ENCODE results near the gene DESI1.
"Not testable (repeated sequence)": the region's sequence is repeated elsewhere in the genome, so short reads cannot be mapped to it uniquely, and the experiment has no call there.

DESI1 gene

DNA sequence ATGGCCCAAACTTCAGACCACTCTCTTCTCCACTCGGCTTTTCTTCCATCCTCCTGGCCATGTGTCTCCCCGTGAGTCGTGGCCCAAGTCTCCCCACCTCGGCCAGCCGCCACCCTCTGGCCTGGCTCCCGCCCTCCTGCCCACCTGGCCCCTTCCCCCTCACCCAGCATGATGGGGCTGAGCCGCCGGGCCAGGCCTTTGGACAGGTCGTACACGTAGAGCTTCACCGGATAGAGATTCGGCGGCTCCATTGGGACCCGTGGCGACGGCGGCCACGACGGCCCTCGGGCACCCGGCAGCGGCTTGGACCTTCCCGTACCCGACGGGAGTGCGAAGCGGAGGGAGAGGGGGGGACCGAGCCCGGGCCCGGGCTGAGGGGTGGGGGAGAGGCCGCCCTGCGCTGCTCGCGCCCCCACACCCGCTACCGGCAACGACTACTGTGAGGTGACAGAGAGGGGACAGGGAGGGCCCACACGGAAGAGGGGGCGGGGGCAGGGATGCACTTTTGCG, at the start of gene DESI1:
Gene DESI1, minus strand, starts transcription at position 455 of the 510 bp plus-strand sequence. Its CDS starts 204 bp downstream, at position 251.
- DNase-seq = no peak

DNA sequence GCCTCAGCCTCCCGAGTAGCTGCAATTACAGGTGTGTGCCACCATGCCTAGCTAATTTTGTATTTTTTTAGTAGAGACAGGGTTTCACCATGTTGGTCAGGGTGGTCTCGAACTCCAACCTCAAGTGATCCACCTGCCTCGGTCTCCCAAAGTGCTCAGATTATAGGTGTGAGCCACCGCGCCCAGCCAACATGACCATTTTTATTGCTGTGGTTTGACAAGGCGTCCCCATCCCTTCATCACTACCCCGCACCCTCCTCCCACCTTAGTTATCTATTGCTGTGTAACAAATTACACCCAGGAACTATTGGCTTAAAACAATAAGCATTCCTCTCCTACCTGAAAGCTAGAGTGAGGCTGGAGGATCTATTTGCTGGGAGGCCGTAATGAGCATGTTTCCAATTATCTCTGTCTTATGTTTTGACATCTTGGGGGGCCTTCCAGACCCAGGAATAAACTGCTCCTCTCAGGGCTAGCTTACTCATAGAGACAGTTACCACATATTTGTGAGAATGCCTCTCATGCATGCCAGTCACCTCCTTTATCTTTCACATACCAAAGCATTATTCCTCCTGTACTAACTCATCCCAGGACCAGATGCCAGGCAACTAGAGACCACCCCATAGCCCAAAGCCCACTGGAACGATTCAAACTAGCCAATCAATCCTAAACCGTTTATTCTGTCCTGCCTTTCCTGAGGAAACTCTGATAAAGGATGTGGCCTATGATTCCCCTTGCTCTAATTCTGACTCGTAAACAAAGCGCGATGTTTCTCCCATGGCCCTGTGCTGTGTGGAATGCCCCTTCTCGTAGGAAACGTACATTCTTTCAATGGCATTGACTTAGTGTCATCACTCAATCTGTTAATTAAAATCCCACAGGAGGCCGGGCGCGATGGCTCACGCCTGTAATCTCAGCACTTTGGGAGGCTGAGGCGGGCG, 48.4 kb upstream of the DESI1 start:
- peak; percentile 69 for DNase-seq

DNA sequence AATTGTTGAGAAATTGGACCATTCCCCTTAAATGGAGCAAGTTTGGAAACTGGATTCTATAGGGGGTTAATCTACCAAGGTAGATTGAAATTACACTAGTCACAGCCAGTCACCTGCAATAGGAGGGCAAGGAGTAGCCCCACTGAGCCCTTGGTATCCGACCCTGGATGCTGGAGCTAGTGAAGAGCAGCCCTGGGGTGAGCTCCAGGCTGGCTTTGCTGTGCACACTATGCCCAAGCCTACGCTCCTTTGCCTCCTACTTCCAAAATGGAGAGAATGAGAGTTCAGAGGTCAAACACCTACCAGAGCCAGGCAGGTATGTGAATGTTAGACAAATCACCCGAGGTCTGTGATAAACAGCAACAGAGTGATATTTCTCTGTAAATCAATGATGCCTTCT, 44.1 kb upstream of the DESI1 start:
- no peak for DNase-seq

DNA sequence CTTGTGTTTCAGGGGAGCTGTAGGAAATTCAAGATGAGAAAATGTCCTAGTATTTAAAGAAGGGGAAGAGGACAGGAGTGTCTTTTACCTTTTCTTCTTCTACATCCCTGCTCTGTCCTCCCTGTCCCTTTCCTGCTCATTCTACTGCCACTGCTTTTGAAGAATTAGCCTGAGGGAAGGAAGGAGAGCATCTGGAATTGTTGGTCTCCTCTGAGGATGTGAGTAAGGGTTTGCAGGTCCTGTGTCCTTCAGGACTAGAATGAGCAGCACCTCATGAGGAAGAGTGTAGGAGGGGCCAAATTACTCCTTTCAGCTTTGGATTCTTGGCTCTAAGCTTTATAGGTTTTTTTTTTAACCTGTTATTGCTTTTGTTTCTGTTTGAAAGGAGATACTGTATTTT, 43.6 kb upstream of the DESI1 start:
- no peak for DNase-seq

DNA sequence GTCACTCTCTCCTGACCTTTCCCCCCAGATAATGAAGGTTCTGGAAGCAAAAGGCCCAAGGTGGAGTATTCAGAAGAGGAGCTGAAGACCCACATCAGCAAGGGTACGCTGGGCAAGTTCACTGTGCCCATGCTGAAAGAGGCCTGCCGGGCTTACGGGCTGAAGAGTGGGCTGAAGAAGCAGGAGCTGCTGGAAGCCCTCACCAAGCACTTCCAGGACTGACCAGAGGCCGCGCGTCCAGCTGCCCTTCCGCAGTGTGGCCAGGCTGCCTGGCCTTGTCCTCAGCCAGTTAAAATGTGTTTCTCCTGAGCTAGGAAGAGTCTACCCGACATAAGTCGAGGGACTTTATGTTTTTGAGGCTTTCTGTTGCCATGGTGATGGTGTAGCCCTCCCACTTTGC, 42.8 kb upstream of the DESI1 start:
- not testable (repeated sequence) for DNase-seq

DNA sequence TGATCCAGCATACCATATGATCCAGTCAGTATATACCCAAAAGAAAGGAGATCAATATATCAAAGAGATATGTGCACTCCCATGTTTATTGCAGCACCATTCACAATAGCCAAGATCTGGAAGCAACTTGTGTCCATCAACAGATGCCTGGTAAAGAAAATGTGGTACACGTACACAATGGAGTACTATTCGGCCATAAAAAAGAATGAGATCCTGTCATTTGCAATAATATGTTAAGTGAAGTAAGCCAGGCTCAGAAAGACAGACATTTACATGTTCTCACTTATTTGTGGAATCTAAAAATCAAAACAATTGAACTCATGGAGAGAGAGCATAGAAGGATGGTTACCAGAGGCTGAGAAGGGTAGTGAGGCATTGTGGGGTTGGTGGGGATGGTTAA, 40.9 kb upstream of the DESI1 start:
- DNase-seq = no peak

DNA sequence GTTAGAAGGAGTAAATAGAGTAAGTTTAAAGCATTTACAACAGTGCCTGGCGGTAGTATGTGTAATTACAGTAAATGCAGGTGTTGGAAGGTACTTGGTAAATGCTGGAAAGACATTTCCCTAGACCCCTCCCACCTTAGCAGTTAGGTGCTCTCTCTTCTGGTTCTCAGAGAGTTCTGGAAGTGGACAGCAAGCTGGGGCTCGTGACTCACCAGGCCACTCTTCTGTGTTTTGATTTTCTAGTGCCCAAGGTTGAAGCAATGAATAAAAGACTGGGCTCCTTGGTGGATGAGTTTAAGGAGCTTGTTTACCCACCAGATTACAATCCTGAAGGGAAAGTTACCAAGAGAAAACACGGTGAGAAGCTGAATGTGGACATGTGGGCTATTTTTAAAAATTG, 40.2 kb upstream of the DESI1 start:
- no peak for DNase-seq

DNA sequence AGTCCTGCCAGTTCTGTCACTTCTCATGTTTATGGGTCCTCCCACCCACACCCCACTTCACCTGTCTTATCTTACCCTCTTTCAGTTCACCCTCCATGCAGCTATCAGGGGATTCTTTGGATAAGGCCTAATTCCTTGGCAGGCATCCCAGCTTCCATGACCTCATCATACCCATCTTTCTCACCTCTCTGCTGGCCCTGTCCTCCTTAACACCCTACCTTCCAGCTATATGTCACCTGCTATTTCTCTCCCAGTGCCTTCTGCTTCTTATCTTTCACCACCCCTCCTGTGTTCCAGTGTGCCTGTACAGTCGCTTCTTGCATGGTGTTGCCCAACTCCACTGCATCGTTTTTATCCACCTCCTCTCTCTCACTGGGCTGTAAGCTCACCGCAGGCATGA, 39.6 kb upstream of the DESI1 start:
- no peak for DNase-seq

DNA sequence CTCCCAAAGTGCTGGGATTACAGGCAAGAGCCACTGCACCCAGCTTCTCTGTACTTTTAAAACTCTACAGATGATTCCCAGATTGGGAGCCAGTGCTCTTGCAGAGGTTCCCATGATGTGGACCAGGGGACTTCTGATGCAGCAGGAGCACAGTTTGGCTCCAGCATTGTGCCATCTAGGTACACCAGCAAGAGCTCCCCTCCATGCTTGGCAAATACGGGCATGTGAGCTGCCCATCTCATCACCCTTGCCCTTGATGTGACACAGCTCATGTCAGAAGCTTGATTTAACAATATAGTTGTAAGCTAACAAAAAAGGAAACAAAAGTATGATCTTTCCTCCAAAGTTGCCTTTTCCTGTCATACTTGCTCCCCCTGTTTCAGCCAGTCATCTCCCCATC, 39.1 kb upstream of the DESI1 start:
- no peak for DNase-seq

DNA sequence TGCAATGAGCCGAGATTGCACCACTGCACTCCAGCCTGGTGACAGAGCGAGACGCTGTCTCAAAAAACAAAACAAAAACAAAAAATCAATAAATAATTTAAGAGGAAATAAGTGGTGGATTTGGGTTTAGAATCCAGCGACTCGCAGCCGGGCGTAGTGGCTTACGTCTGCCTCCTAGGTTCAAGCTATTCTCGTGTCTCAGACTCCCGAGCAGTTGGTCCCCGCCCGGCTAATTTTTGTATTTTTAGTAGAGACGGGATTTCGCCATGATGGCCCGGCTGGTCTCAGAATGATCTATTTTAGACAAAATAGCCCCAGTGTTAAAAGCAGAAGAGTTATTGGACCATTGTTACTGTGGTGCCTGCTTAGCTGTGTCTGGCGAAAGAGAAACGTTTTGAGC, 38.0 kb upstream of the DESI1 start:
- DNase-seq = no peak

DNA sequence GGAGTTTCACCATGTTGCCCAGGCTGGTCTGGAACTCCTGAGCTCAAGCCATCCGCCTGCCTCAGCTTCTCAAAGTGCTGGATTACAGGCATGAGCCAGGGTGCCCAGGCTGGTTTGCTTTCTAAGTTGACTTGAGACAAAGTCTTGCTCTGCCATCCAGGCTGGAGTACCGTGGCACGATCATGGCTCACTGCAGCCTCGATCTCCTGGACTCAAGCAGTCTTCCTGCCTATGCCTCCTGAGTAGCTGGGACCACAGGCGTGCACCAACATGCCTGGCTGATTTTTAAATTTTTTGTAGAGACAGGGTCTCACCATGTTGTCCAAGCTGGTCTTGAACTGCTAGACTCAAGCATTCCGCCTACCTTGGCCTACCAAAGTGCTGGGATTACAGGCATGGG, 36.9 kb upstream of the DESI1 start:
- no peak for DNase-seq

DNA sequence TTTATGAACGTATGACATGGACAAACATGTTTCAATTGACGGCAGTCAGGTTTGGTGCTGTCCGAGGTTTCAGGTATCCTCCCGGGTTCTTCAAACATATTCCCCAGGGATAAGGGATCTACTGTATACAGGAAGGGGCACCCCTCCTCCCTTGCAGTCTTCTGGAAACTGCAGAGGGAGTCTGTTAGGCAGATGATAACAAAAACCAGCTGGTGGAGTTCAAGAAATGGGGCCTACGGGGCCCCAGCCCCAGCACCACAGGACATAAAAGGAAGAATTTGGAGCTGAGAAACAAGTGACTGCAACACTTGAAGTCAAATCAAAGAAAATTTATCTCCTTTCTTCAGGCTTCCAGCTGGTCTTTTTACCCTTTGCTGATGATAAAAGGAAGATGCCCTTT, 35.7 kb upstream of the DESI1 start:
- DNase-seq = no peak

DNA sequence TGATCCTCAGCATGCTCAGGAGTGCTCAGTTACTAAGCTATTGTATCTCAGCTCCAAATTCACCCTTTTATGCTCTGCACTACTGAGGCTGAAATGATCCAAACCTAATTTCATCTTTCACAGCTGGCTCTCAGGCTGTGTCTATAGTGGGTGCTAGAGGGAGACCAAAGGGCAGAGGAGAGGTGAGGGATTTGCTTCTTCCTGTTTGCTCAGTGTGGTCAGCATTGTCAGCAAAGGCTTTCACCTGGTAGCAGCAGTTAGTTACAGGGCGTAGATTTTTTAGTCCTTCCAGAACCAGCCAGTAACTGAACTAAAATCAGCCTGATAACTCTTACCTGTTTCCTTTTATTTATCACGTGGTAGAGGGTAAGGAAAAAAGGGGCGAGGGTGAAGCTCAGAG, 33.5 kb upstream of the DESI1 start:
- DNase-seq = no peak

DNA sequence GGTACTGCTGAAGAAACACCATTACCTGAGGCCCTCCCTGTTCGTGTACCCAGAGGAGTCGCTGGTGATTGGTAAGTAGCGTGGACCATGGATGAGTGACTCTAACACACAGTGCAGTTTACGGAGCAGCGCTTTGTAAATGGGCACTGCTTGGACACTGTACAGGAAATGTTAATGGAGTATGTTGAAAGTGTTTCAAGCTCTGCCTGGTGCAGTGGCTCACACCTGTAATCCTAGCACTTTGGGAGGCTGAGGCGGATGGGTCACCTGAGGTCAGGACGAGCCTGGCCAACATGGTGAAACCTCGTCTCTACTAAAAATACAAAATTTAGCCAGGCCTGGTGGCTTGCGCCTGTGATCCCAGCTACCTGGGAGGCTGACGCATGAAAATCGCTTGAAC, 30.0 kb upstream of the DESI1 start:
- no peak for DNase-seq

DNA sequence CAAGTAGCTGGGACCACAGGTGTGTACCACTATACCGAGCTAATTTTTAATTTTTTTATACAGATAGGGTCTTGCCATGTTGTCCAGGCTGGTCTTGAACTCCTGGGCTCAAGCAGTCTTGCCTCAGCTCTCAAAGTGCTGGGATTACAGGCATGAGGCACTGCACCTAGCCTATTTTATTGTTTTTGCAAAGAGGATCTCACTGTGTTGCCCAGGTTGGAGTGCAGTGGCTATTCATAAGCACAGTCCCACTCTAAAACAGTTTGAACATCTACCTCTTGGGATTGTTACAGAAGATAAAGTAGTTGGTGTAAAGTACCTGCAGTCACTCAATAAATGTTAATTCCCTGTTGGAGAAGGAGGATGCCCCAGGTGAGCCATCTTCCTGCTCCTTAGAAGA, 29.4 kb upstream of the DESI1 start:
- DNase-seq = no peak

DNA sequence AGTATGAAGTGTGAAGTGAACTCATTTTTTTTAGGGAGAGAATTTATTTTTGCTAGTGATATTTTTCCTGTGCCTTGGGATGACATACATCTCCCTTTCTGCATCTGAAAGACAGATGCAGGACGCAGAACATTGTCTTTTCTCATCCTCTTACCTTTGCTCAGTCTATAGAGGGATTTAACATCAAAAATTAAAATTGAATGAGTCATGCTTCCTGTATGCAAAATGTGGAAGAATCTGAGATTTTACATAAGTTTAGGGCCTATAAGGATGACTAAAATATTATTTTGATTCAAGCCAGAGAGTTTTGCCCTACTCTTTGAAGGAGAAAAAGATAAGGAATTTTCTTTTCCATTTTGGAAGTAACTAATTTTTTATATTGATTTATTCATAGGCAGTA, 27.6 kb upstream of the DESI1 start:
- no peak for DNase-seq

DNA sequence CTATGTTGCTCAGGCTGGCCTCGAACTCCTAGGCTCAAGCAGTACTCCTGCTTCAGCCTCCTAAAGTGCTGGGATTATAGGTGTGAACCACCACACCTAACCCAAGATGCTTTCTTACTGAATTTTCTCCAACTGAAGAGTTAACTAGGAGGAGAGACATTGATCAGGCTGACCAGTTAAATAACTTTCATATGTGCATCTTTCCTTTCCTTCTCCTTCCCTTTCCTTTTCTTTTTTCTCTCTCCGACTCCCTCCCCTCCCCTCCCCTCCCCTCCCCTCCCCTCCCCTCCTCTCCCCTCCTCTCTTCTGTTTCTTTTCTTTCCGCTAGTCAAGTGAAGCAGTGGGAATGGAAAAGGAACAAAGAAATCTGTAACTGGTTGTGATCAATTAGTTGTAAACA, 26.9 kb upstream of the DESI1 start:
- DNase-seq = no peak

DNA sequence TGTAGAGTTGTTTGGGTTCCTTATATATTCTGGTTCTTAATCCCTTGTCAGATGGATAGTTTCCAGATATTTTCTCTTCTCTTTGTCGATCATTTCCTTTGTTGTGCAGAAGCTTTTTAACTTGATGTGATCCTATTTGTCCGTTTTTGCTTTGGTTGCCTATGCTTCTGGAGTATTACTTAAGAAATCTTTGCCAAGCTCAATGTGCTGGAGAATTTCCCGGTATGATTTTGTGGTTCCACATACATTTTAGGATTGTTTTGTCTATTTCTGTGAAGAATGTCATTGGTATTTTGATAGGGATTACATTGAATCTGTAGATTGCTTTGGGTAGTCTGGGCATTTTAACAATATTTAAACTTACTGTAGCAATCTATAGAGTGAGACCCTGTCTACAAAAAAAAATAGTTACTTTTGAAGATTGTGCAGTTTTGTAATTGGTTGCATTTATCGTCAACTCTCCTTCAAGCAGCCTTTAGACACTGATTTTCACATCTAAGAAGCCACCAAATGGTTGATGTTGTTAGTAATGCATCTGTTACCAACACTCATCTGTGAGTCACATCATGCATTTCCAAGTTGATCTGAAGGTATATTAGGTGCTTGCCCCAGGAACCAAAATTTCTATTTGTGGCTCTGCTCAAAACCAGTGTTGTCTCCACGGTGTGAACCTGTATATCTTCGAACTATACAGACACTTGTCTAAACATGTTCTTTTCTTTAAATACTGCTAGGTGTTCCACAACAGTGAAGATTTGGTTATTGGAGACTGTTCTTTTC, 21.7 kb upstream of the DESI1 start:
- DNase-seq = no peak

DNA sequence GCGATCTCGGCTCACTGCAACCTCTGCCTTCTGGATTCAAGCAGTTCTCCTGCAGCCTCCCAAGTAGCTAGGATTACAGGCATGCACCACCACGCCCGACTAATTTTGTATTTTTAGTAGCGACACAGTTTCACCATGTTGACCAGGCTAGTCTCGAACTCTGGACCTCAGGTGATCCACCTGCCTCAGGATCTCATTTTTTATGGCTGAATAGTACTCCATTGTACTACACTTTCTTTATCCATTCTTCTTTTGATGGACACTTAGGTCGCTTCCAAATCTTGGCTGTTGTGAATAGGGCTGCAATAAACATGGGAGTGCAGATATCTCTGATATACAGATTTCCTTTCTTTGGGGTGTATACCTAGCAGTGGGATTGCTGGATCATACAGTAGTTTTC, 21.0 kb upstream of the DESI1 start:
- no peak for DNase-seq

DNA sequence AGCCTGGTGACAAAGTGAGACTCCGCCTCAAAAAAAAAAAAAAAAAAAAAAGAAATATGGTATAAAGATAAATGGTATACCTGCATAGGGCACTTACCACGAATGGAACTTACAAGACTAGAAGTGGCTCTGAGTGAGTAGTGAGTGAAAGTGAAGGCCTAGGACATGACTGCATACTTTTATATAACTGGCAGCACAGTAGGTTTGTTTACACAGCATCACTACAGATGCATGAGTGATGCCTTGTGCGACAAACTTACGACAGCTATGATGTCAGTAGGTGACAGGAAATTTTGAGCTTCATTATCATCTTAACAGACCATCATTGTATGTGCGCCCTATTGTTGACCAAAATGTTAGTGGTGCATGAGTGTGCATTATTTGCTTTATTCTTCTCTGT, 17.9 kb upstream of the DESI1 start:
- DNase-seq = no peak

DNA sequence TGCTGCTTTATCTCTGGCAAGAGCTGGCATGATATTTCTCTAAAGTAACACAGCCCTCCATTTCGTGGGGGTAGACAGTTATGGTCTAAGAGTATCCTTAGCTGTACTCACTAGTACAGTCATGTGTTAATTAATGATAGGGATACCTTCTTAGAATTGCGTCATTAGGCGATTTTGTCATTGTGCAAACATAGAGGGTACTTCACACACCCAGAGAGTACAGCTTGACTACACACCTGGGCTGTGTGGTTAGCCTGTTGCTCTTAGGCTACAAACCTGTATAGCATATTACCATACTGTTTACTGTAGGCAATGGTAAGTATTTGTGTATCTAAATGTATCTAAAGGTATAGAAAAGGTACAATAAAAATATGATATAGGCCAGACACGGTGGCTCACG, 17.3 kb upstream of the DESI1 start:
- no peak for DNase-seq

DNA sequence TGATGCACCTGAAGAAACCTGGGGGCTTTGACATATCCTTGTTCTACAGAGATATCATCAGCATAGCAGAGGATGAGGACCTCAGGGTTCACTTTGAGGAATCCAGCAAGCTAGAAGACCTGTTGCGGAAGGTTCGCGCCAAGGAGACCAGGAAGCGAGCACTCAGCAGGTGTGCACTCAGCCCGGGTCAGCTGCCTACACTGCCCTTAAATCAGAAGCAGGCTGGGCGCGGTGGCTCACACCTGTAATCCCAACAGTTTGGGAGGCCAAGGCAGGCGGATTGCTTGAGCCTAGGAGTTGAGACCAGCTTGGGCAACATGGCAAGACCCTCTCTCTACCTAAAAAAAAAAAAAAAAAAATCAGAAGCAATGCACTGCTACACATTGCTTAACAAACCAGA, 16.8 kb upstream of the DESI1 start:
- not testable (repeated sequence) for DNase-seq

DNA sequence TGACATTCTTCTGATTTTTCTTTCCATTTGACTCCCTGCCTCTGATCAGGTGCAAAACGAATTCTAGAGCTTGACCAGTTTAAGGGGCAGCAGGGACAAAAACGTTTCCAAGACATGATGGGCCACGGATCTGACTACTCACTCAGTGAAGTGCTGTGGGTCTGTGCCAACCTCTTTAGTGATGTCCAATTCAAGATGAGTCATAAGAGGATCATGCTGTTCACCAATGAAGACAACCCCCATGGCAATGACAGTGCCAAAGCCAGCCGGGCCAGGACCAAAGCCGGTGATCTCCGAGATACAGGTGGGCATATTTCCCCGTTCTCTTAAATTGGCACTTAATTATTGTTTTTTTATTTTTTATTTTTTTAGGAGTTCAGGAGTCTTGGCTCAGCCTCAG, 15.6 kb upstream of the DESI1 start:
- no peak for DNase-seq

DNA sequence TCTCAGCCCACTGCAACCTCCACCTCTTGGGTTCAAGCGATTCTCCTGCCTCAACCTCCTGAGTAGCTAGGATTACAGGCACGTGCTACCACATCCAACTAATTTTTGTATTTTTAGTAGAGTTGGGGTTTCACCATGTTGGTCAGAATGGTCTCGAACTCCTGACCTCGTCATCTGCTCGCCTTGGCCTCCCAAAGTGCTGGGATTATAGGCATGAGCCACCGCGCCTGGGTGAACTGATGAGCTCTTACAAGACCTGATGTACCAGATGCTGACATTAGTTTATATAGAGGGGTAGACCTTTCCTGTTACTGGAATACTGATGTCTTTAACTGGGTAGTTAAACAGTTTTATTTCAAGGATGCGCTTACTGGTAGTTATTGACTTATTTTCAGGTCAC, 13.8 kb upstream of the DESI1 start:
- DNase-seq = not testable (repeated sequence)

Data from kidney glomerular epithelial cell (primary cell).